ENCODE measurements around the gene GSDME.

- TF ChIP-seq OSR1 (CRISPR knock-in tag; IDR thresholded peaks at IDR 0.05) (no peak), ZNF70 (CRISPR knock-in tag; IDR thresholded peaks at IDR 0.05) (0 out of 2 replicates have a peak, but pooled peaks have one; percentile 41), BACH2 (CRISPR knock-in tag; IDR thresholded peaks at IDR 0.05; ENCODE audit: borderline replicate concordance) (no peak), ISL1 (CRISPR knock-in tag; IDR thresholded peaks at IDR 0.05) (peak; percentile 25; the same call in 1 of the 2 replicates), GLIS3 (CRISPR knock-in tag; IDR thresholded peaks at IDR 0.05) (peak; percentile 29; the same call in 1 of the 2 replicates), ZC3H10 (CRISPR knock-in tag; IDR thresholded peaks at IDR 0.05) (no peak), PATZ1 (CRISPR knock-in tag; IDR thresholded peaks at IDR 0.05; ENCODE audit: borderline replicate concordance) (0 out of 2 replicates have a peak, but pooled peaks have one; percentile 15), PPARA (CRISPR knock-in tag; IDR thresholded peaks at IDR 0.05; ENCODE audit: borderline replicate concordance) (no peak), POU6F1 (CRISPR knock-in tag; IDR thresholded peaks at IDR 0.05; ENCODE audit: borderline replicate concordance, low read depth) (no peak), TSHZ2 (CRISPR knock-in tag; IDR thresholded peaks at IDR 0.05) (no peak), CREB5 (CRISPR knock-in tag; IDR thresholded peaks at IDR 0.05; ENCODE audit: low read depth) (peak; percentile 76), CSDC2 (CRISPR knock-in tag; IDR thresholded peaks at IDR 0.05) (no peak), TCF4 (CRISPR knock-in tag; IDR thresholded peaks at IDR 0.05; ENCODE audit: borderline replicate concordance) (no peak)
These were observed 15.4 kb downstream of the GSDME start for GRCh38 chr7:24741679-24742505.

Measured in SK-N-SH treated with all-trans-retinoic acid at 6 μM for 48 hours (cell line).